Inflammatory macrophage treated with lipopolysaccharide for 4 hours (primary cell): Measurements from ENCODE around the gene GOLGA6D.
A peak's percentile ranks its signal among the peaks of the same experiment; 100 is the strongest.
"Not testable (repeated sequence)": the region's sequence is repeated elsewhere in the genome, so short reads cannot be mapped to it uniquely, and the experiment has no call there.

Experiments used
- DNase-seq: peaks from one replicate; pipeline ENCODE4 v3.0.0-alpha.2; 2020

GOLGA6D gene

GRCh38 chr15:75333654-75334419, 51.2 kb downstream of the GOLGA6D start:
- DNase-seq = not testable (repeated sequence)

DNA sequence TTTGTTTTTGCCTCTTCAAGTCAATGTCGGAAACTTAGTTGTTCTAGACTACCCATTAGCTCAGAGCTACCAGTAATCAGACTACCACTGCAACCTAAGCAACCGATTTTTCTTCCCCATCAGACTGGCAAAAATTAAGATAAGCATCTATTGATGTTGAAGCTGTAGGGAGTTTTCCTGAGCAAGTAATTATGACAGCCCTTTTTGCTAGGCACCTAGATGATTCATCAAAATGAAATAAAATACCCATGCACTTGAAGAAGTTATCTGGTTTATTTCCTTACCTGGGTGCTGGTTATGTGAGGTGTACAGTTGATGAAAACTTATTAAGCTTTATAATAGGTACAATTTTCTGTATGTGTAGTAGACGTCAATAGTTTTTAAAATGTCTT, 52.7 kb downstream of the GOLGA6D start:
- no peak for DNase-seq

DNA sequence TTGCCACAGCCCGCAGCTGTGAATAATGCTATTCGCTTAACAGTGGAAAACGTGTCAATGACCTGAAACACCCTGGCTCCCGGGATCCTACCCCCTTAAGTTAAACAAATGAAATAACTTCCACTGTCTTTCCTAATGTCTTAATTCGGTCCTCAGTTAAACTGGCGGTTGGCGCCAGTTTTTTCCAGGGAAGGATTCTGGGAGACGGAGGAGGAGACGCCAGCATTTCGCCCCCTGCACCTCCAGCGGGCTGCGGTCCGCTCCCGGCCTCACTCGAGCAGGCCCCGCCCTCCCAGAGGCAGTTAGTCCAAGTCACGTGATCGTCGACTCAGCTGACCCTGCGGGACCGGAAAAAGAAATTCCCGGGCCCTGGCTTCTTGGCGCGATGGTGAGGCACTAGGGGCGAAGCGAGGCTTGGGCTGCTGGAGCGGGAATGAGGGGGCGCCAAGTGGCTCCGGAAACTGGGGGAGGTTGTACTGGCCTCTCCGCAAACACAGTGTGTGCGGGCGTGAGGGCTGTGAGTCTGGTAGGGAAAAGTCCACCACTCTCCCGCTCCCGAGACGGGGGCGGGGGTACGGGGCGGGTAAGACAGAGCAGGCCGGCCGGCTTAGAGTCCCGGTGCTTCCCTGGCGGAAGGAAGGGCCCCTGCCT, 53.2 kb downstream of the GOLGA6D start, which contains the start of gene COMMD4:
COMMD4 (plus strand) TSS at position 359 of the 651 bp plus-strand sequence; CDS start at position 386, 27 bp downstream.
- DNase-seq = peak; percentile 86

- DNase-seq = no peak
These were observed 56.1 kb downstream of the GOLGA6D start for GRCh38 chr15:75338661-75339240.

GRCh38 chr15:75339531-75340240, 57.1 kb downstream of the GOLGA6D start:
- no peak for DNase-seq

GRCh38 chr15:75342221-75342620, 59.6 kb downstream of the GOLGA6D start:
- no peak for DNase-seq

GRCh38 chr15:75343953-75344352, 61.3 kb downstream of the GOLGA6D start:
- not testable (repeated sequence) for DNase-seq
